Measurements from ENCODE around the gene ACTR5. TPM values are rescaled to one million over a fixed set of nuclear protein-coding genes. Genes with fewer than 3 reads are reported as not detected.

Gene ACTR5
- total and polyA plus RNA-seq, 2 of the 13 experiments (the other 11 are each of a cell fraction or from before 2014, with no cell fraction given) = 19.5 to 20.5 TPM

DNA sequence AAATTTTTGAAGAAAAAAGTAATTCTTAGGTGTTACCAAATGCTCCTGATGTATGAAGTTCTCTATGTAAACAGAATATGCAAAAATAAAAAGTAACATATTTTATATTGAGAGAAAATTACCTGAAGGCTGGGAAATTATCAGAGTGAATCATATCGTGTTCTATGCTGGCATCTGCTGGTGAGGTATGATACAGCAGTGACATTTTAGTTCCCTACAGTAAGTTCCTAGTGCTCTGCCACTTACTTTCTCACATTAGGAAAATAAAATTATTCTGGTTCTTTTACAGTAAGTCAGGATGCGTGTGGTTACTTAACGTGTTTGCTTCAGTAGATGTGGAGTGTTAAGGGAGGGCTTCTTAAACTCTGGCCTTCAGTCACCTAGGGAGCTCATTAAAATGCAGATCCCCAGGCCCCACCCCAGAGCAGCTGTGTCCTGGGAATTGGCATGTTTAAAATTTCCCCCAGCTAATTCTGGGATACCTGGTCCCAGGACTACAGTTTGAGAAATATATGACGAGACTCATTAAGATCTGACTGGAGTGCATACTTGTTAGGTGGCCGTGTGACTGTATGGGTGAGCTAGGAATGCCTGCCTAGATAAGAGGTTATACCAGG lies 3.2 kb downstream of the ACTR5 start:
- FAIRE-seq (no peak), DNase-seq (ENCODE audit: low spot score) (peak; percentile 52), ATAC-seq (no peak)
- Histone ChIP-seq H3K79me2 (ENCODE audit: insufficient read depth, low read length) (peaks cover 17% of the 10 kb centered on the region), H3K4me1 (ENCODE audit: insufficient read depth, low read length) (peaks cover 23% of the 10 kb centered on the region), H4K20me1 (ENCODE audit: insufficient read depth, low read length) (0 out of 2 replicates have a peak, but pooled peaks cover 4% of the 10 kb centered on the region), H3K27me3 (ENCODE audit: control insufficient read depth in 1 of 2, insufficient read depth in 2 of 2, low read length in 2 of 2) (no peaks in the 10 kb centered on the region; a peak in 1 of 5 replicates), H3K36me3 (replicated peaks in 1 of 2; ENCODE audit: control insufficient read depth in 1 of 2, insufficient read depth in 2 of 2, low read length in 2 of 2) (peaks cover 27 to 40% of the 10 kb centered on the region in 2 experiments), H3K4me2 (ENCODE audit: low read depth, low read length) (no peak overlapping the region), H3K9me3 (ENCODE audit: low read length) (no peaks in the 10 kb centered on the region), H3K4me3 (replicated peaks in 1 of 3; ENCODE audit: insufficient read depth in 1 of 3, low read depth in 2 of 3, low read length in 3 of 3) (no peak overlapping the region), H3K9ac (ENCODE audit: insufficient read depth, low read depth, low read length) (no peak overlapping the region), H2AFZ (ENCODE audit: low read length) (no peak overlapping the region), H3K27ac (ENCODE audit: extremely low read length, insufficient read depth, low read length) (no peak overlapping the region)
- CTCF ChIA-PET (ENCODE audit: low intra/inter-chr PET ratio, low total read pairs) = interaction anchor here (0.9 to 4.8 kb wide), 7 partner anchors 21 to 117 kb away, joined by 3 to 56 read pairs (median 9); no protein-coding TSS in a partner anchor
- BruUV-seq (replicated peaks) = no TSS peak
- 70% methylated on average over 5 of the region's 5 CpGs for WGBS (ENCODE audit: low lambda C conversion rate)
- intact Hi-C loops (cut with micrococcal nuclease; ENCODE audit: unreplicated experiment) = loop anchor here (1.0 kb wide), 2 partner anchors 25 to 102 kb away; no protein-coding TSS in a partner anchor
- POLR2A ChIA-PET = no interaction called here
- in situ Hi-C loops (cut with HindIII; ENCODE audit: extremely low pct_ligation_motif_present, low pct_unique_long_range_greater_than_20kb) = no loop called here
- TF ChIP-seq E2F1 (CRISPR knock-in tag; IDR thresholded peaks at IDR 0.05) (peak; percentile 35; the same call in 1 of the 2 replicates), ATF6 (CRISPR knock-in tag; conservative IDR thresholded peaks at IDR 0.05) (no peak), PHF20 (CRISPR knock-in tag; IDR thresholded peaks at IDR 0.05) (no peak), ZNF567 (CRISPR knock-in tag; IDR thresholded peaks at IDR 0.05; ENCODE audit: borderline replicate concordance) (no peak), ZBTB8A (CRISPR knock-in tag; IDR thresholded peaks at IDR 0.05; ENCODE audit: borderline replicate concordance, low read depth) (no peak), IKZF4 (CRISPR knock-in tag; IDR thresholded peaks at IDR 0.05; ENCODE audit: borderline replicate concordance, low read depth, not compliant biosample characterization) (no peak), CCDC6 (CRISPR knock-in tag; IDR thresholded peaks at IDR 0.05) (no peak), DPF2 (CRISPR knock-in tag; IDR thresholded peaks at IDR 0.05; ENCODE audit: borderline replicate concordance, low read depth) (no peak), AKAP8 (CRISPR knock-in tag; IDR thresholded peaks at IDR 0.05) (no peak), ZNF558 (CRISPR knock-in tag; IDR thresholded peaks at IDR 0.05; ENCODE audit: borderline replicate concordance) (no peak), CREB1 (IDR thresholded peaks at IDR 0.05) (no peak), CREB1 (CRISPR knock-in tag; IDR thresholded peaks at IDR 0.05) (0 out of 2 replicates have a peak, but pooled peaks have one; percentile 19), STAG1 (CRISPR knock-in tag; IDR thresholded peaks at IDR 0.05) (peak; percentile 92), GFI1 (CRISPR knock-in tag; IDR thresholded peaks at IDR 0.05; ENCODE audit: borderline replicate concordance) (no peak), MIXL1 (CRISPR knock-in tag; IDR thresholded peaks at IDR 0.05) (0 out of 2 replicates have a peak, but pooled peaks have one; percentile 16), PRMT3 (CRISPR knock-in tag; IDR thresholded peaks at IDR 0.05; ENCODE audit: borderline replicate concordance, low read depth) (no peak), TP53 (CRISPR knock-in tag; conservative IDR thresholded peaks at IDR 0.05) (0 out of 2 replicates have a peak, but pooled peaks have one; percentile 64), SMC3 (IDR thresholded peaks at IDR 0.05; ENCODE audit: low read length) (peak; percentile 84)
- TF ChIP-seq, protein P1, sequence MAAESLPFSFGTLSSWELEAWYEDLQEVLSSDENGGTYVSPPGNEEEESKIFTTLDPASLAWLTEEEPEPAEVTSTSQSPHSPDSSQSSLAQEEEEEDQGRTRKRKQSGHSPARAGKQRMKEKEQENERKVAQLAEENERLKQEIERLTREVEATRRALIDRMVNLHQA (CRISPR knock-in tag; IDR thresholded peaks at IDR 0.05) = no peak
- TF ChIP-seq, protein P2, sequence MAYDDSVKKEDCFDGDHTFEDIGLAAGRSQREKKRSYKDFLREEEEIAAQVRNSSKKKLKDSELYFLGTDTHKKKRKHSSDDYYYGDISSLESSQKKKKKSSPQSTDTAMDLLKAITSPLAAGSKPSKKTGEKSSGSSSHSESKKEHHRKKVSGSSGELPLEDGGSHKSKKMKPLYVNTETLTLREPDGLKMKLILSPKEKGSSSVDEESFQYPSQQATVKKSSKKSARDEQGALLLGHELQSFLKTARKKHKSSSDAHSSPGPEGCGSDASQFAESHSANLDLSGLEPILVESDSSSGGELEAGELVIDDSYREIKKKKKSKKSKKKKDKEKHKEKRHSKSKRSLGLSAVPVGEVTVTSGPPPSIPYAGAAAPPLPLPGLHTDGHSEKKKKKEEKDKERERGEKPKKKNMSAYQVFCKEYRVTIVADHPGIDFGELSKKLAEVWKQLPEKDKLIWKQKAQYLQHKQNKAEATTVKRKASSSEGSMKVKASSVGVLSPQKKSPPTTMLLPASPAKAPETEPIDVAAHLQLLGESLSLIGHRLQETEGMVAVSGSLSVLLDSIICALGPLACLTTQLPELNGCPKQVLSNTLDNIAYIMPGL (CRISPR knock-in tag; IDR thresholded peaks at IDR 0.05; ENCODE audit: borderline replicate concordance in 1 of 2, low read depth in 1 of 2) = no peak
